Midbrain (tissue), 1 donor: ENCODE results near the gene SNRNP70.

Source experiments
- DNase-seq: peaks from one replicate; lab custom pipeline; 2025; lab: John Stamatoyannopoulos, UW

Gene SNRNP70

GRCh38 chr19:49064768-49065611 is 20.3 kb upstream of the SNRNP70 start, which contains the start of gene NTF4:
TSS of gene NTF4 (minus strand) at chr19:49064818. CDS start at chr19:49061997, 2,821 bp downstream.
- no peak for DNase-seq

- DNase-seq: no peak
Measured at GRCh38 chr19:49065905-49066512, 19.2 kb upstream of the SNRNP70 start.

GRCh38 chr19:49067554-49067953 is 17.7 kb upstream of the SNRNP70 start:
- DNase-seq: no peak

- no peak for DNase-seq
Measured at GRCh38 chr19:49069026-49069425, 16.2 kb upstream of the SNRNP70 start.

- no peak for DNase-seq
Measured at GRCh38 chr19:49070416-49070815, 14.8 kb upstream of the SNRNP70 start.

GRCh38 chr19:49071860-49072547 is 13.2 kb upstream of the SNRNP70 start:
- no peak for DNase-seq

GRCh38 chr19:49073514-49074378 is 11.5 kb upstream of the SNRNP70 start:
- no peak for DNase-seq

GRCh38 chr19:49074869-49075268 is 10.4 kb upstream of the SNRNP70 start:
- DNase-seq: peak; percentile 29

GRCh38 chr19:49080392-49080791 is 4.9 kb upstream of the SNRNP70 start:
- no peak for DNase-seq

- no peak for DNase-seq
Measured at GRCh38 chr19:49081273-49081672, 4.0 kb upstream of the SNRNP70 start.

GRCh38 chr19:49084206-49085019 is 838 bp upstream of the SNRNP70 start:
- DNase-seq: no peak

- DNase-seq: no peak
Measured at GRCh38 chr19:49085868-49086232, 599 bp downstream of the SNRNP70 start.

- DNase-seq: no peak
Measured at GRCh38 chr19:49086296-49086695, 1.0 kb downstream of the SNRNP70 start.

GRCh38 chr19:49091391-49092038 is 6.3 kb downstream of the SNRNP70 start:
- DNase-seq: no peak

GRCh38 chr19:49092686-49093085 is 7.4 kb downstream of the SNRNP70 start:
- DNase-seq: no peak

GRCh38 chr19:49094505-49095482 is 9.5 kb downstream of the SNRNP70 start:
- DNase-seq: peak; percentile 58

GRCh38 chr19:49097453-49098288 is 12.4 kb downstream of the SNRNP70 start:
- DNase-seq: peak; percentile 69

- no peak for DNase-seq
Measured at GRCh38 chr19:49098795-49099194, 13.5 kb downstream of the SNRNP70 start.
